HG02763 (cell line): ENCODE data around the gene EXOSC5.
"Not testable (repeated sequence)": the region's sequence is repeated elsewhere in the genome, so short reads cannot be mapped to it uniquely, and the experiment has no call there.

Experiments
- ATAC-seq: cut with Tn5 transposase; IDR thresholded peaks from one replicate; pipeline ENCODE4 v1.9.1; 2021; ENCODE audit warnings: mild to moderate bottlenecking, moderate library complexity; ENCODE audit not compliant: unreplicated experiment

Gene EXOSC5

DNA sequence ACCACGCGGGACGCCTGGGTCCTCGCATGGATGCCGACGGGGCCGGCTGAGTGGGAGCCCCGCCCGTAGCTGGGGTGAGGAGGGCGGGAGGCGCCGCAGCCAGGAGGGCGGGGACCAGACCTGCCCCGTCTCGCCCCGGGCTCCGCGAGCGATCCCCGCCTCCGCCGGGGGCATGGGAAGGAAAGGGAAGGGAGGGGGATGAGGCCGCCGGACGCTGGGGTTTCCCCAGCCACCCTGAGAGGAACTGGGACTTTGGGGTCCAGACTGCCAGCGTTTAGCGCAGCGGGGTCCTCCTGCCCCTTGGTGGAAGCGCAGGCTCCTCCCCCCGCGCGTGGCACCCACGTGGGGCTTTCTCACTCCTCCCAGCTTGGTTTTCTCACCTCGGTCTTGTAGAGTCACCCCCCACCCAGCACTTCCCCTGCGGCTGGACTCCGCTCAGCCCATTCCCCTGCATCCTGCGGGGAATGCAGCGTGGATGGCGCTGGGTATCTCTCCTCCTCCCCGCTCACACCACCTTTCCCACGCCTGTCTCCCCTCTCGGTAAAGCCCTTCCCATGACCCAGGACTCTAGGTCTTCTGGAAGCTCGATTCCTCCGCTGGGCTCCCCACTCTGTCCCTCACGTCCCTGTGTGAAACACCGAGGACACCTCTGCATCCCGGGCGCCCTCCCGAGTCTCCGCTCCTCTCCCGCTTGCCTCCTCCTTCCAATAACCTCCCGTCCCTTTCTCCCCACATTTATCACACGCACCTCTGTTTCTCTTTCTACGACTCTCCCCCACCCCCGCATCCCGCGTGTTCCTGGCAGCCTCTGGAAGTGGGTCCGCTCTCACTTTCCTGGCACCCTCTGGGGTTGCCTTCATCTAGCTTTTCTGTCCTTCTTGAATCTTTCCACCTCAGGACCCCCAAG lies 45.6 kb downstream of the EXOSC5 start:
- ATAC-seq, result peak; percentile 37

DNA sequence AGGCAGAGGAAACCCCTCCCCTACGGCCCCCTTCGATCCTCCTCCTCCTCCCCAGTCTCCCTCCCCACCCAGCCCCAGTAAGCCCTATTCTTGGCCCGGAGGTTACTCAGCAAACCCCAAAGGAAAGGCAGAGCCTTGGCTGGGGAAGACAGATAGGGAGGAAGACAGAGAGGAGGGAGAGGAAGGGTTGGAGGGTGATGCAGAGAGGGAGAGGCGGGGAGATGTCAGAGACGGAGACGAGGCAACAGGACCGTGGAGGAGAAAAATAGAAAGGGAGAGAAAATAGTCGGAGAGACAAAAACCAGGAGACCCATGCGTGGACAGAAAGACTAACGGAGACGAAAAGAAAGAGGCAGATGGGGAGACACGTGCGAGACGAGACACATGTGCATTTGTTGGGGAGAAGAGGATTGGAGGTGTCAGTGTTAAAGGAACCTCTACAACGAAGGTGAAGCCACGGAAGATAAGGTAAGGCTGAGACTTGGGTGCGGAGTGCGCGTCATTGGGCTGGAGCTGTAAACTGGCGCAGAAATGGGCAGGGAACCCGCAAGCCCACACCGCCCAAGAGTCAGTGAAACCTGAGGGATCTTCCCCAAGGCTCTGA lies 46.3 kb downstream of the EXOSC5 start:
- no peak for ATAC-seq

DNA sequence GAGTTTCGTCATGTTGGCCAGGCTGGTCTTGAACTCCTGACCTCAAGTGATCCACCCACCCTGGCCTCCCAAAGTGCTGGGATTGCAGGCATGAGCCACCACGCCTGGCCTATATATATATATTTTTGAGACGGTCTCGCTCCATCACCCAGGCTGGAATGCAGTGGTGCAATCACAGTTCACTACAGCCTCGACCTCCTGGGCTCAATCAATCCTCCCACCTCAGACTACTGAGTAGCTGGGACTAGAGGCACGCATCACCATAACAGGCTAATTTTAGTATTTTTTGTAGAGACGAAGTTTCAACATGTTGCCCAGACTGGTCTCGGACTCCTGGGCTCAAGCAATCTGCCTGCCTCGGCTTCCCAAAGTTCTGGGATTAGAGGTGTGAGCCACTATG lies 50.2 kb downstream of the EXOSC5 start:
- not testable (repeated sequence) for ATAC-seq

DNA sequence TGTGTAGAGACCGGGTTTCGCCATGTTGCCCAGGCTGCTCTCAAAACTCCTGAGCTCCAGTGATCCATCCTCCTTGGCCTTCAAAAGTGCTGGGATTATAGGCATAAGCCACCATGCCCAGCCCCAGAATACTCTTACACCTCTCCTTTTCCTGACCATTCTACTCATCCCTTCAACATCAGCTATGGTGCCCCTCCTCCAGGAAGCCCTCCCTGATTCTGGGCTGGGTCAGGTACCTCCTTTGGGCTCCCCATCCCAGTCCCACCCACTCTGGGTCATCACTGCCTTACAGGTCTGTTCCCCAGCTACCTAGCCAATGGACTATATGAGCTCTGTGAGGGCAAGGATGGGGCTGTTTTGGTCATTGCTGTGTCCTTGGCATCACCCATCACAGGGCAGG lies 53.0 kb downstream of the EXOSC5 start:
- no peak for ATAC-seq

DNA sequence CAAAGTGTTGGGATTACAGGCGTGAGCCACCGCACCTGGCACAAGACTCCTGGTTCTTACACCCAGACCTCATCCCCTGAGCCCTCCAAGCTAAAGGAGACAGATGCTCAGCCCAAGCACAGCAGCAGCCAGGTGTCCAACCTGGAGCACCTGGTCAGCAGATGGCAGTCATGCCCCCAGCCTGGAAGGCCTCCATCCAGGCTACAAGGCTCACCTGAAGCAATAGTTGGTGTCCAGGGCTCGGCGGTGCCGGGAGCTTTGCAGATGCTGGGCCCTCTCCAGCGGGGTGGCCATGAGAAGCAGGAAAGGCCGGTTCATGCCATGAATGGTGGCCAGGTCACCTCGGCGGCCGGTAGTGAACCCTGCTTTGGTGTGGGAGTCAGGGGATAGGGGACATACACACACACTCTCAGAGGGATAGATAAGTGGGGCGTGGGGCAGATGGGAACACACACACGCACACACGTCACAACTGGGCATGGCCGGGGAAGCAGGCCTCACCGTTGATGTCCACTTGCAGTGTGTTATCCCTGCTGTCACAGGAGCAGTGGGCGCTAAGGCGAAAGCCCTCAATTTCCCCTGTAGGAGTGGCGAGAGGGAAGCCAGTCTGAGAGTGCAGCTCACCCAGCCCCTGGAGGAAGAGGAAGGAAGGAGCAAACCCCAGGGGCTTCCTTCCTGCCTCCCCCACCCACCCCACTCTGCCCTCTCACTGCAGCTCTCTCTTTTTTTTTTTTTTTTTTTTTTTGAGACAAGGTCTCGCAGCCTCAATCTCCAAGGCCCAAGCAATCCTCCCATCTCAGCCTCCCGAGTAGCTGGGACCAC lies 55.3 kb downstream of the EXOSC5 start:
- ATAC-seq, result no peak

DNA sequence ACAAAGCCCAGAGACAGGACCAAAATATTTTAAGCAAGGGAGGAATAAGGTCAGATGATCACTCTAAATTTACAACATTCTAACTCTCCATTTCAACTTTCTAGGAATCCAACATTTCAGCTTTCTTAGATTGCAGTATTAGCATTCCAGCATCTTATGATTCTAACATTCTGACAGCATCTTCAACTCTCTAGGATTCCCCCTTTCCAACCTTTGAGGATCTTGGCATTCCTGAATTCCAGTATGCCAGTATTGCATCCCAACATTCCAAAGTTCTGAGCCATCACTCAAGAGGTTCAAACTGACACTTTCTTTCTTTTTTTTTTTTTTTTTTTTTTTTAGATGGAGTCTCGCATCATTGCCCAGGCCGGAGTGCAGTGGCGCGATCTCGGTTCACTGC lies 57.2 kb downstream of the EXOSC5 start:
- ATAC-seq, result no peak
